RWPE1 (cell line): ENCODE data around the gene TM9SF4.
A peak's percentile ranks its signal among the peaks of the same experiment; 100 is the strongest.
"Not testable (repeated sequence)": the region's sequence is repeated elsewhere in the genome, so short reads cannot be mapped to it uniquely, and the experiment has no call there.

Experiments
- CTCF ChIA-PET: fragments of 350-600 bp; sonication (Branson Sonifier 250); formaldehyde crosslinking; extraction: SDS; loops from one replicate; lab custom pipeline; 2021; lab: Yijun Ruan, JAX
- POLR2A ChIA-PET: fragments of 400-600 bp; formaldehyde crosslinking; extraction: SDS; loops from one replicate; lab custom pipeline; 2020; ENCODE audit warnings: antibody characterized with exemption; ENCODE audit not compliant: low non-redundant PET; lab: Yijun Ruan, JAX
- DNase-seq: peaks from one replicate; pipeline ENCODE4 v3.0.0; 2012; ENCODE audit warnings: low spot score
- H3K27ac ChIP-seq: fragments of 450-650 bp; 2 replicates; pipeline ENCODE4 v1.5.1; 2017
- CTCF ChIP-seq: fragments of 450-650 bp; conservative IDR thresholded peaks from 2 replicates; pipeline ENCODE4 v1.5.1; 2017; ENCODE audit warnings: low read depth, mild to moderate bottlenecking

TM9SF4 gene

DNA sequence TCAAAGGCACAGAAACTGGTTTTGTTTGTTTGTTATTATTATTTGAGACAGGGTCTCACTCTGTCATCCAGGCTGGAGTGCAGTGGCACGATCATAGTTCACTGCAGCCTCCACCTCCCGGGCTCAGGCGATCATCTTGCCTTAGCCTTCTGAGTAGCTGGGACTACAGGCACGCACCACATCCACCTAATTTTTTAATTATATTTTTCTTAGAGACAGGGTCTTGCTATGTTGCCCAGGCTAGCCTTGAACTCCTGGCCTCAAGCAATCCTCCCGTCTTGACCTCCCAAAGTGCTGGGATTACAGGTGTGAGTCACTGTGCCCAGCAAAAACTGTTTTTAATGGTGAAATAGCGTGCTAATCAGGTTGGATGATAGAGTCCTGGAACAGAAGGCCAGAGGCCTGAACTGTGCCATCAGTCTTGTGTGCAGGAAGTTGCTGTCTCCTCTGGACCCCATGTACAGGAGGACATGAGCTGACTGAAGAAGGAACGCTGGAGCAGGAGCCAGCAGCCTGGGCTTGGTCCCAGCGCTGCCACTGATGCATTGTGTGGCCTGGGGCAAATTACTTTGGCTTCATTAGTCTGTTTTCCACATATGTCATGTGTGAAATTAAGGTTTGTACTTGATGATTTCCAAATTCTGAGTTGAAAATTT lies 4.9 kb downstream of the TM9SF4 start:
- CTCF ChIA-PET: no interaction called here
- POLR2A ChIA-PET: no interaction called here
- no peak for TF ChIP-seq CTCF
- H3K27ac ChIP-seq: peak overlapping the region; percentile 30
- no peak for DNase-seq

- DNase-seq: no peak
- no peak overlapping the region for H3K27ac ChIP-seq
- CTCF ChIA-PET: no interaction called here
- no peak for TF ChIP-seq CTCF
- POLR2A ChIA-PET: no interaction called here
These were observed 5.8 kb downstream of the TM9SF4 start for GRCh38 chr20:32115211-32115767.

- ChIA-PET CTCF (no interaction called here), POLR2A (no interaction called here)
- DNase-seq: no peak
- TF ChIP-seq CTCF: no peak
- H3K27ac ChIP-seq: no peak overlapping the region
These were observed 6.6 kb downstream of the TM9SF4 start for GRCh38 chr20:32116079-32116521.

- H3K27ac ChIP-seq, POLR2A ChIA-PET, DNase-seq: not testable (repeated sequence)
- CTCF ChIA-PET: interaction anchor here (0.7 kb wide), 1 partner anchor 40 kb away, joined by 6 read pairs; no protein-coding TSS in a partner anchor
These were observed 7.3 kb downstream of the TM9SF4 start for GRCh38 chr20:32116796-32117195.

DNA sequence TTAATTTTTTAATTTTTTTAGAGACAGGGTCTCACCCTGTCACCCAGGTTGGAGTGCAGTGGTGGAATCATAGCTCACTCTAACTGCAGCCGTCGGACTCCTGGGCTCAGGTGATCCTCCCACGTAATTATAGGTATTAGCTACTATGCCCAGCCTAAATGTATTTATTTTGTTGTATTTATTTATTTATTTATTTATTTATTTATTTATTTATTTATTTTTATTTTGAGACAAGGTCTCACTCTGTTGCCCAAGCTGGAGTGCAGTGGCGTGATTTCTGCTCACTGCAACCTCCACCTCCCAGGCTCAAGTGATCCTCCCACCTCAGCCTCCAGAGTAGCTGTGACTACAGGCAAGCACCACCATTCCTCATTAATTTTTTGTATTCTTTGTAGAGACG lies 8.9 kb downstream of the TM9SF4 start:
- CTCF ChIA-PET: interaction anchor here (0.6 kb wide), 1 partner anchor 139 kb away, joined by 4 read pairs; no protein-coding TSS in a partner anchor
- DNase-seq, POLR2A ChIA-PET, H3K27ac ChIP-seq: not testable (repeated sequence)

- ChIA-PET CTCF (interaction anchor here (0.6 to 0.7 kb wide), 2 partner anchors 37 to 549 kb away, joined by 3 to 4 read pairs; no protein-coding TSS in a partner anchor), POLR2A (no interaction called here)
- no peak for TF ChIP-seq CTCF
- DNase-seq: no peak
- H3K27ac ChIP-seq: no peak overlapping the region
These were observed 10.2 kb downstream of the TM9SF4 start for GRCh38 chr20:32119734-32120133.

- CTCF ChIA-PET: not testable (repeated sequence)
These were observed 12.4 kb downstream of the TM9SF4 start for GRCh38 chr20:32121908-32122307.

DNA sequence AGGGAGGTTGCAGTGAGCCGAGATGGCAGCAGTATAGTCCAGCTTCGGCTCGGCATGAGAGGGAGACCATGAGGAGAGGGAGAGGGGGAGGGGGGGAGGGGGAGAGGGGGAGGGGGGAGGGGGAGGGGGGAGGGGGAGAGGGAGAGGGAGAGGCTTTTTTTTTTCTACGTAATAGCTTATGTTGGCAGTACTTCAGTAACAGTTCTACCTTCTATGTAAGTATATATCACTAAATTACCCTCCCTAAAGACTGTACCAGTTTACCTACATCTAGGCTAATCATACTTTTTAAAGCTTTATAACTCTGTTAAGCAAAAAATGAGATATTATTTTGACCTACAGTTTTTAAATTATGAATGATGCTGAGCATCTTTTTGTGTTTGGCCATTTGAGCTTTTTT lies 13.6 kb downstream of the TM9SF4 start:
- no peak overlapping the region for H3K27ac ChIP-seq
- CTCF ChIA-PET: no interaction called here
- DNase-seq: no peak
- POLR2A ChIA-PET: no interaction called here
- TF ChIP-seq CTCF: no peak

More at GRCh38 chr20:32121908-32122307, 12.4 kb downstream of the TM9SF4 start:
- DNase-seq, H3K27ac ChIP-seq, POLR2A ChIA-PET: not testable (repeated sequence)
